ENCODE measurements around the gene CELF4.

GRCh38 chr18:37298816-37299215 lies 266.8 kb downstream of the CELF4 start:
- TF ChIP-seq, protein P1, sequence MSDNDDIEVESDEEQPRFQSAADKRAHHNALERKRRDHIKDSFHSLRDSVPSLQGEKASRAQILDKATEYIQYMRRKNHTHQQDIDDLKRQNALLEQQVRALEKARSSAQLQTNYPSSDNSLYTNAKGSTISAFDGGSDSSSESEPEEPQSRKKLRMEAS (IDR thresholded peaks at IDR 0.05; ENCODE audit: insufficient read depth, insufficient read length) = no peak
- TF ChIP-seq POLR2A (IDR thresholded peaks at IDR 0.05; ENCODE audit: low read depth, low read length) (no peak), EZH2 (IDR thresholded peaks at IDR 0.05; ENCODE audit: borderline replicate concordance, low read depth, low read length, severe bottlenecking) (no peak), CTCF (IDR thresholded peaks at IDR 0.05; ENCODE audit: extremely low read depth in 1 of 2, insufficient read depth in 1 of 2, low read depth in 1 of 2, low read length in 2 of 2) (no peak), POLR2AphosphoS5 (IDR thresholded peaks at IDR 0.05; ENCODE audit: insufficient read depth, low read depth, low read length) (no peak), GATA2 (IDR thresholded peaks at IDR 0.05; ENCODE audit: insufficient read depth, insufficient read length, low read depth, low read length) (no peak)
